HepG2 (cell line): ENCODE measurements around the gene HS3ST3A1. TPM values are rescaled to one million over a fixed set of nuclear protein-coding genes. Genes with fewer than 3 reads are reported as not detected.

Experiments used
- ATAC-seq: fragments of 200-7000 bp; cut with Tn5 transposase; 3 replicates; pipeline ENCODE4 v1.9.1; 2020; ENCODE audit warnings: mild to moderate bottlenecking, moderate library complexity
- BruUV-seq: library from RNA; stranded (reverse); fragments of 400-500 nt; replicated peaks from 2 replicates; lab custom pipeline; 2021; lab: Mats Ljungman, UMichigan
- CTCF ChIA-PET: fragments of 300-600 bp; formaldehyde crosslinking; extraction: SDS; loops from one replicate; lab custom pipeline; 2021; ENCODE audit warnings: low total read pairs, inconsistent platforms, low intra/inter-chr PET ratio; lab: Yijun Ruan, JAX
- POLR2A ChIA-PET: fragments of 350-600 bp; sonication (Branson Sonifier 250); formaldehyde crosslinking; loops from one replicate; lab custom pipeline; 2020; ENCODE audit warnings: antibody characterized with exemption, inconsistent platforms; lab: Yijun Ruan, JAX
- DNase-seq: peaks from one replicate; pipeline ENCODE4 v3.0.0-alpha.2; 2015; ENCODE audit warnings: low spot score
- FAIRE-seq: peaks from 3 replicates; lab custom pipeline; 2011; peaks lifted over from hg19 to GRCh38; lab: Jason Lieb, UNC
- H2AFZ ChIP-seq: one replicate; pipeline ENCODE4 v1.6.1; 2011; ENCODE audit warnings: low read length, inconsistent platforms
- H3K27ac ChIP-seq: fragments of 300-600 bp; 3 replicates; pipeline ENCODE4 v1.8.0; 2011; ENCODE audit warnings: mixed run types, mild to moderate bottlenecking, mixed read lengths, low read length, inconsistent platforms; ENCODE audit not compliant: insufficient read depth; ENCODE audit errors: extremely low read length
- H3K27me3 ChIP-seq, 2 experiments: fragments of 200-600 bp in 1 of 2; 2 replicates in 1 of 2; 3 replicates in 1 of 2; pipeline versions ENCODE4 v1.6.0 to v1.8.0; 2011; ENCODE audit warnings: low read length in 2 of 2, mild to moderate bottlenecking in 2 of 2, moderate library complexity in 2 of 2, inconsistent platforms in 1 of 2; ENCODE audit not compliant: insufficient read depth in 2 of 2, control insufficient read depth in 1 of 2
- H3K36me3 ChIP-seq, 2 experiments: fragments of 200-600 bp in 1 of 2; replicated peaks in 1 of 2; 2 replicates in 1 of 2; 3 replicates in 1 of 2; pipeline versions ENCODE4 v1.5.1 to v1.8.0; 2011; ENCODE audit warnings: low read length in 2 of 2, inconsistent platforms in 1 of 2; ENCODE audit not compliant: insufficient read depth in 2 of 2, control insufficient read depth in 1 of 2
- H3K4me1 ChIP-seq: 2 replicates; pipeline ENCODE4 v1.5.1; 2012; ENCODE audit warnings: low read length, inconsistent platforms; ENCODE audit not compliant: insufficient read depth
- H3K4me2 ChIP-seq: 2 replicates; pipeline ENCODE4 v1.6.0; 2011; ENCODE audit warnings: low read depth, low read length, inconsistent platforms
- H3K4me3 ChIP-seq, 3 experiments: fragments of 200-600 bp in 1 of 3; sonication (generic), shearing (Covaris generic) in 1 of 3; replicated peaks in 1 of 3; 2 replicates each; pipeline ENCODE4 v1.5.1; 2011 to 2016; ENCODE audit warnings: low read length in 3 of 3, inconsistent platforms in 2 of 3, low read depth in 2 of 3, mild to moderate bottlenecking in 2 of 3, control low read depth in 1 of 3, mixed read lengths in 1 of 3; ENCODE audit not compliant: insufficient read depth in 1 of 3
- H3K79me2 ChIP-seq: one replicate; pipeline ENCODE4 v1.6.1; 2011; ENCODE audit warnings: low read length, inconsistent platforms; ENCODE audit not compliant: insufficient read depth
- H3K9ac ChIP-seq: 2 replicates; pipeline ENCODE4 v1.6.0; 2011; ENCODE audit warnings: mild to moderate bottlenecking, low read depth, low read length, inconsistent platforms; ENCODE audit not compliant: insufficient read depth
- H3K9me3 ChIP-seq: 2 replicates; pipeline ENCODE4 v1.5.1; 2012; ENCODE audit warnings: mild to moderate bottlenecking, low read length
- H4K20me1 ChIP-seq: 2 replicates; pipeline ENCODE4 v1.6.0; 2011; ENCODE audit warnings: inconsistent platforms, mild to moderate bottlenecking, low read length, moderate library complexity; ENCODE audit not compliant: insufficient read depth
- BORCS8-MEF2B ChIP-seq: sonication (generic); formaldehyde crosslinking; IDR thresholded peaks from 2 replicates; pipeline ENCODE4 v1.8.0; 2022; ENCODE audit warnings: mild to moderate bottlenecking, missing genetic modification reagents
- CEBPB ChIP-seq: IDR thresholded peaks from 2 replicates; pipeline ENCODE4 v1.6.1; 2011; ENCODE audit warnings: low read depth, low read length, improper control_type of control experiment, borderline replicate concordance
- CHD4 ChIP-seq: fragments of 200-600 bp; sonication (generic); IDR thresholded peaks from 2 replicates; pipeline ENCODE4 v1.7.0; 2017; ENCODE audit warnings: mild to moderate bottlenecking, low read length, borderline replicate concordance
- IKZF4 ChIP-seq: sonication (generic); formaldehyde crosslinking; IDR thresholded peaks from 2 replicates; pipeline ENCODE4 v1.5.1; 2020; ENCODE audit warnings: borderline replicate concordance, mild to moderate bottlenecking, low read depth, missing genetic modification reagents; ENCODE audit errors: not compliant biosample characterization
- KAT2B ChIP-seq: fragments of 150-350 bp; IDR thresholded peaks from 2 replicates; pipeline ENCODE4 v1.6.1; 2014; ENCODE audit warnings: low read depth, low read length, borderline replicate concordance
- NAIF1 ChIP-seq: sonication (generic); formaldehyde crosslinking; IDR thresholded peaks from 2 replicates; pipeline ENCODE4 v1.5.0; 2020; ENCODE audit warnings: mild to moderate bottlenecking, missing genetic modification reagents, borderline replicate concordance
- SIX1 ChIP-seq: sonication (generic); formaldehyde crosslinking; IDR thresholded peaks from 2 replicates; pipeline ENCODE4 v1.4.0; 2020; ENCODE audit warnings: missing genetic modification reagents, borderline replicate concordance
- WIZ ChIP-seq: sonication (generic); formaldehyde crosslinking; IDR thresholded peaks from 2 replicates; pipeline ENCODE4 v1.5.1; 2020; ENCODE audit warnings: mild to moderate bottlenecking, missing genetic modification reagents
- ZMYM4 ChIP-seq: sonication (generic); formaldehyde crosslinking; IDR thresholded peaks from 2 replicates; pipeline ENCODE4 v1.8.1; 2023; ENCODE audit warnings: mild to moderate bottlenecking, missing genetic modification reagents
- ZNF101 ChIP-seq: sonication (generic); formaldehyde crosslinking; IDR thresholded peaks from 2 replicates; pipeline ENCODE4 v1.4.0; 2020; ENCODE audit warnings: mild to moderate bottlenecking, low read depth, missing genetic modification reagents, borderline replicate concordance
- ZNF550 ChIP-seq: sonication (generic); formaldehyde crosslinking; IDR thresholded peaks from 2 replicates; pipeline ENCODE4 v1.4.0; 2020; ENCODE audit warnings: mild to moderate bottlenecking, missing genetic modification reagents, borderline replicate concordance
- ZNF773 ChIP-seq: sonication (generic); formaldehyde crosslinking; IDR thresholded peaks from 2 replicates; pipeline ENCODE4 v1.4.0; 2020; ENCODE audit warnings: missing genetic modification reagents, borderline replicate concordance
- WGBS: methylation state at CpG from one replicate; pipeline ENCODE4 v1.1.6; 2017; ENCODE audit warnings: low lambda C conversion rate; 5-methylcytosine and 5-hydroxymethylcytosine counted together
- in situ Hi-C: cut with HindIII; loops from 2 replicates; pipeline ENCODE4 v1.10.0; 2017; ENCODE audit warnings: low pct_unique_long_range_greater_than_20kb; ENCODE audit not compliant: extremely low pct_ligation_motif_present
- intact Hi-C: fragments of 100-400 bp; cut with micrococcal nuclease; formaldehyde crosslinking; loops from one replicate; pipeline ENCODE4 v1.10.0; 2022; ENCODE audit not compliant: unreplicated experiment
- polyA plus RNA-seq, 8 experiments: library from polyadenylated mRNA; depleted of rRNA in 3 of 8; stranded (reverse) in 7 of 8; unstranded in 1 of 8; fragments of >200 nt; fragmentation: Illumina TruSeq in 4 of 8; extraction: Trizol in 4 of 8; gene quantifications; 2 replicates each; pipeline versions ENCODE4 v1.2.1 to v1.2.3, GENCODE V29; 2011 to 2016; ENCODE audit warnings: low read depth in 4 of 8, missing spikeins in 1 of 8, mixed read lengths in 1 of 8; ENCODE audit not compliant: insufficient read depth in 1 of 8
- total RNA-seq, 5 experiments: library from RNA; depleted of rRNA; stranded (reverse); fragments of >200 nt; fragmentation: Illumina TruSeq; extraction: Trizol; gene quantifications; 2 replicates each; pipeline ENCODE4 v1.2.3, GENCODE V29; 2016; ENCODE audit warnings: low read depth in 1 of 5
- TF ChIP-seq, protein P1 (sequence below): IDR thresholded peaks from 2 replicates; pipeline ENCODE4 v1.6.1; 2016; ENCODE audit warnings: missing biosample characterization, missing genetic modification reagents, low read depth
- TF ChIP-seq, protein P2 (sequence below): sonication (generic); formaldehyde crosslinking; IDR thresholded peaks from 2 replicates; pipeline ENCODE4 v1.4.0; 2020; ENCODE audit warnings: mild to moderate bottlenecking, missing genetic modification reagents

HS3ST3A1 gene
- total and polyA plus RNA-seq, 2 of the 13 experiments (the other 11 are each of a cell fraction or from before 2014, with no cell fraction given) = 1.3 to 3.5 TPM

DNA sequence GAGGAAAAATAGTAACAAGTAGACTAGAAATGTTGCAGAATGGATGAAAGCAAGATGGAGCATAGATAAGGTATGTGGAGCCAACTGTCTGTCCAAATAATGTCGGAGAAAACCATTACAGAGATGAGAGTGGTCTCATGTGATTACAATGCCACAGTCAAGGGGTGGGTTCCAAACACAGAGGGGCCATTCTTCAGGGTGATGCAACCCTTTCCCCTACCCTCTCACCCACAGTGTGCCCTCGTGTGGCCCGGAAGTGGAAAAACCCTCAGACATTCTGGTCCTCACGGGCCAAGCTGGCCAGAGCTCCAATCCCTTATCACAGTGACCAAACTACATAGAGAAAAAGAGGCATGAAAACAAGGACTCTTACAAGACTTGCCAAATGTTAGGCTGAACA, 17.7 kb upstream of the HS3ST3A1 start:
- ATAC-seq (no peak), DNase-seq (peak; percentile 6), FAIRE-seq (no peak)
- Histone ChIP-seq H3K4me3 (no peak overlapping the region), H3K9ac (no peak overlapping the region), H2AFZ (no peak overlapping the region), H3K27ac (no peak overlapping the region), H4K20me1 (no peaks in the 10 kb centered on the region), H3K4me1 (no peaks in the 10 kb centered on the region), H3K9me3 (no peaks in the 10 kb centered on the region), H3K36me3 (no peaks in the 10 kb centered on the region), H3K4me2 (no peak overlapping the region), H3K27me3 (no peaks in the 10 kb centered on the region), H3K79me2 (no peaks in the 10 kb centered on the region)
- ChIA-PET POLR2A (no interaction called here), CTCF (no interaction called here)
- BruUV-seq = no TSS peak
- 2% methylated on average over 4 of the region's 4 CpGs for WGBS
- in situ Hi-C loops = no loop called here
- intact Hi-C loops = no loop called here
- TF ChIP-seq KAT2B = no peak
- TF ChIP-seq, protein P1, sequence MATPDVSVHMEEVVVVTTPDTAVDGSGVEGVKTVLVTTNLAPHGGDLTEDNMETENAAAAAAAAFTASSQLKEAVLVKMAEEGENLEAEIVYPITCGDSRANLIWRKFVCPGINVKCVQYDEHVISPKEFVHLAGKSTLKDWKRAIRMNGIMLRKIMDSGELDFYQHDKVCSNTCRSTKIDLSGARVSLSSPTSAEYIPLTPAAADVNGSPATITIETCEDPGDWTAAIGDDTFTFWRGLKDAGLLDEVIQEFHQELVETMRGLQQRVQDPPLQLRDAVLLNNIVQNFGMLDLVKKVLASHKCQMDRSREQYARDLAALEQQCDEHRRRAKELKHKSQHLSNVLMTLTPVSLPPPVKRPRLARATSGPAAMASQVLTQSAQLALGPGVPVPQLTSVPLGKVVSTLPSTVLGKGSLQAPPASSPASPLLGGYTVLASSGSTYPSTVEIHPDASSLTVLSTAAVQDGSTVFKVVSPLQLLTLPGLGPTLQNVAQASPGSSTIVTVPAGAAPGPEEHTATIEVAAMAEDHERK = no peak
- peak; percentile 30; the same call in 1 of the 2 replicates for TF ChIP-seq ZMYM4 (CRISPR knock-in tag)
- TF ChIP-seq, protein P2, sequence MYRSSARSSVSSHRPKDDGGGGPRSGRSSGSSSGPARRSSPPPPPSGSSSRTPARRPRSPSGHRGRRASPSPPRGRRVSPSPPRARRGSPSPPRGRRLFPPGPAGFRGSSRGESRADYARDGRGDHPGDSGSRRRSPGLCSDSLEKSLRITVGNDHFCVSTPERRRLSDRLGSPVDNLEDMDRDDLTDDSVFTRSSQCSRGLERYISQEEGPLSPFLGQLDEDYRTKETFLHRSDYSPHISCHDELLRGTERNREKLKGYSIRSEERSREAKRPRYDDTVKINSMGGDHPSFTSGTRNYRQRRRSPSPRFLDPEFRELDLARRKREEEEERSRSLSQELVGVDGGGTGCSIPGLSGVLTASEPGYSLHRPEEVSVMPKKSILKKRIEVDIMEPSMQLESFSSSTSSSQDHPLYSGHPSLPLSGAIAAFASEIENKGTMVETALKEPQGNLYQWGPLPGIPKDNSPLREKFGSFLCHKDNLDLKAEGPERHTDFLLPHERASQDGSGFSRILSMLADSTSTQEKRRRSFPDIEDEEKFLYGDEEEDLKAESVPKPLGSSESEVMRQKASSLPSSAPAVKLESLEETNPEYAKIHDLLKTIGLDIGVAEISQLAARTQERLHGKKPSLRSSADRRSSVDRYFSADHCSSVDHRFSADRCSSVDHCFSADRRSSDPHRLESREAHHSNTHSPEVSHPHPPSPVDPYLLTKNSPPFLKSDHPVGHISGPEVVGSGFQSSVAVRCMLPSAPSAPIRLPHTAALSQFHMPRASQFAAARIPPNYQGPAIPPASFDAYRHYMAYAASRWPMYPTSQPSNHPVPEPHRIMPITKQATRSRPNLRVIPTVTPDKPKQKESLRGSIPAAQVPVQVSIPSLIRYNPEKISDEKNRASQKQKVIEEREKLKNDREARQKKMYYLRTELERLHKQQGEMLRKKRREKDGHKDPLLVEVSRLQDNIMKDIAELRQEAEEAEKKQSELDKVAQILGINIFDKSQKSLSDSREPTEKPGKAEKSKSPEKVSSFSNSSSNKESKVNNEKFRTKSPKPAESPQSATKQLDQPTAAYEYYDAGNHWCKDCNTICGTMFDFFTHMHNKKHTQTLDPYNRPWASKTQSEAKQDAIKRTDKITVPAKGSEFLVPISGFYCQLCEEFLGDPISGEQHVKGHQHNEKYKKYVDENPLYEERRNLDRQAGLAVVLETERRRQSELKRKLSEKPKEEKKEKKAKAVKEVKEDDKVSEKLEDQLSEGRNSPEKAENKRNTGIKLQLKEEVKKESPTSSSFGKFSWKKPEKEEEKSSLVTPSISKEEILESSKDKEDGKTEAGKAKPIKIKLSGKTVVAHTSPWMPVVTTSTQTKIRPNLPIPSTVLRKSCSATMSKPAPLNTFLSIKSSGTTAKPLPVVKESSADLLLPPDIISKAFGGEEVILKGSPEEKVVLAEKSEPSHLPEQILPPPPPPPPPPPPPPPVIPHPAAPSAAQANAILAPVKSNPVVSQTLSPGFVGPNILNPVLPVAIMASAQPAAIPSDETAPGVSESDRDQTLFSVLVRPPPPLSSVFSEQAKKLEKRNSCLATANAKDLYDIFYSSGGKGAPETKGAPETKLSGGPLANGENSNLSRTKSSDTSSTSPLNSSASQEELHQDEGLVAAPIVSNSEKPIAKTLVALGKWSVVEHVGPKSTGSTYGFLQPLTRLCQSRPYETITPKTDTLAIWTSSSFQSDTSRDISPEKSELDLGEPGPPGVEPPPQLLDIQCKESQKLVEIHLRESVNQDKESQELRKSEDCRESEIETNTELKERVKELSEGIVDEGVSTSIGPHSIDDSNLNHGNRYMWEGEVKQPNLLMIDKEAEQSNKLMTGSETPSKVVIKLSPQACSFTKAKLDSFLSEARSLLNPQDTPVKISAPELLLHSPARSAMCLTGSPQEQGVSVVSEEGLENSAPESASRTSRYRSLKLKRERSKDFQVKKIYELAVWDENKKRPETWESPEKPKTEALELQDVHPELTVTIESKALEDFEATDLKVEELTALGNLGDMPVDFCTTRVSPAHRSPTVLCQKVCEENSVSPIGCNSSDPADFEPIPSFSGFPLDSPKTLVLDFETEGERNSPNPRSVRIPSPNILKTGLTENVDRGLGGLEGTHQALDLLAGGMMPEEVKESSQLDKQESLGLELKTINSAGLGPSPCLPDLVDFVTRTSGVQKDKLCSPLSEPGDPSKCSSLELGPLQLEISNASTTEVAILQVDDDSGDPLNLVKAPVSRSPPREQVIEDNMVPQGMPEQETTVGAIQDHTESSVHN (CRISPR knock-in tag) = no peak
- TF ChIP-seq ZNF773 (CRISPR knock-in tag) = no peak
- peak; percentile 43; the same call in 1 of the 2 replicates for TF ChIP-seq CEBPB
- no peak for TF ChIP-seq ZNF550 (CRISPR knock-in tag)
- TF ChIP-seq ZNF101 (CRISPR knock-in tag) = no peak
- no peak for TF ChIP-seq BORCS8-MEF2B (CRISPR knock-in tag)
- no peak for TF ChIP-seq SIX1 (CRISPR knock-in tag)
- TF ChIP-seq CHD4 = no peak
- no peak for TF ChIP-seq WIZ (CRISPR knock-in tag)
- TF ChIP-seq NAIF1 (CRISPR knock-in tag) = no peak
- no peak for TF ChIP-seq IKZF4
